Keratinocyte (primary cell): ENCODE data around the gene KATNBL1. TPM values are rescaled to one million over a fixed set of nuclear protein-coding genes. Genes with fewer than 3 reads are reported as not detected.

Experiments used
- DNase-seq: peaks from one replicate; pipeline ENCODE4 v3.0.0-alpha.2; 2011; ENCODE audit warnings: low read depth, missing footprints, low spot score
- FAIRE-seq: peaks from 2 replicates; lab custom pipeline; 2011; peaks lifted over from hg19 to GRCh38; lab: Jason Lieb, UNC
- H2AFZ ChIP-seq: 2 replicates; pipeline ENCODE4 v1.6.0; 2012; ENCODE audit warnings: low read length, control low read depth, inconsistent platforms; ENCODE audit not compliant: control insufficient read depth
- H3K27ac ChIP-seq: 2 replicates; pipeline ENCODE4 v1.5.1; 2011; ENCODE audit warnings: low read length; ENCODE audit not compliant: control insufficient read depth, insufficient read depth
- H3K27me3 ChIP-seq: 3 replicates; pipeline ENCODE4 v1.6.0; 2011; ENCODE audit warnings: low read length; ENCODE audit not compliant: control insufficient read depth, insufficient read depth; ENCODE audit errors: extremely low read depth
- H3K36me3 ChIP-seq, 2 experiments: 2 replicates in 1 of 2; 3 replicates in 1 of 2; pipeline ENCODE4 v1.5.1; 2011; ENCODE audit warnings: low read length in 2 of 2, mild to moderate bottlenecking in 1 of 2; ENCODE audit not compliant: control insufficient read depth in 2 of 2, insufficient read depth in 2 of 2; ENCODE audit errors: extremely low read depth in 1 of 2
- H3K4me1 ChIP-seq: 3 replicates; pipeline ENCODE4 v1.5.1; 2011; ENCODE audit warnings: low read length; ENCODE audit not compliant: control insufficient read depth, insufficient read depth; ENCODE audit errors: extremely low read depth
- H3K4me2 ChIP-seq: 3 replicates; pipeline ENCODE4 v1.6.0; 2011; ENCODE audit warnings: low read depth, low read length; ENCODE audit not compliant: control insufficient read depth, insufficient read depth; ENCODE audit errors: extremely low read depth
- H3K4me3 ChIP-seq, 3 experiments: fragments of 200-600 bp in 1 of 3; sonication (generic) in 1 of 3; 2 replicates in 2 of 3; 3 replicates in 1 of 3; pipeline ENCODE4 v1.5.1; 2011 to 2016; ENCODE audit warnings: low read length in 3 of 3, mild to moderate bottlenecking in 3 of 3, control low read depth in 2 of 3, inconsistent platforms in 1 of 3, low read depth in 1 of 3, mixed read lengths in 1 of 3, mixed run types in 1 of 3, moderate library complexity in 1 of 3; ENCODE audit not compliant: control insufficient read depth in 2 of 3, insufficient read depth in 2 of 3; ENCODE audit errors: extremely low read depth in 1 of 3
- H3K79me2 ChIP-seq: 2 replicates; pipeline ENCODE4 v1.6.0; 2012; ENCODE audit warnings: low read length; ENCODE audit not compliant: control insufficient read depth, insufficient read depth
- H3K9ac ChIP-seq: 3 replicates; pipeline ENCODE4 v1.6.0; 2011; ENCODE audit warnings: low read length; ENCODE audit not compliant: control insufficient read depth, insufficient read depth; ENCODE audit errors: extremely low read depth
- H3K9me1 ChIP-seq: 3 replicates; pipeline ENCODE4 v1.6.0; 2011; ENCODE audit warnings: low read length; ENCODE audit not compliant: control insufficient read depth, insufficient read depth; ENCODE audit errors: extremely low read depth
- H3K9me3 ChIP-seq: 2 replicates; pipeline ENCODE4 v1.5.1; 2012; ENCODE audit warnings: low read depth, low read length; ENCODE audit not compliant: control insufficient read depth
- H4K20me1 ChIP-seq: 3 replicates; pipeline ENCODE4 v1.6.0; 2011; ENCODE audit warnings: low read length; ENCODE audit not compliant: control insufficient read depth, insufficient read depth; ENCODE audit errors: extremely low read depth
- EZH2 ChIP-seq: IDR thresholded peaks from one replicate; pipeline ENCODE4 v1.6.1; 2012; ENCODE audit warnings: inconsistent platforms, mild to moderate bottlenecking, low read length, moderate library complexity
- dilution Hi-C: fragments of 300-500 bp; cut with MboI; formaldehyde crosslinking; loops from one replicate; pipeline ENCODE4 v1.7.0; 2020; ENCODE audit warnings: low sequenced_read_pairs; ENCODE audit not compliant: extremely low pct_ligation_motif_present
- polyA plus RNA-seq, 5 experiments: library from polyadenylated mRNA; depleted of rRNA in 3 of 5; stranded (reverse) in 3 of 5; stranded (forward) in 1 of 5; unstranded in 1 of 5; fragments of >200 nt; gene quantifications; 1 replicate in 1 of 5; 2 replicates in 3 of 5; 3 replicates in 1 of 5; pipeline versions ENCODE4 v1.2.1 to v1.2.3, GENCODE V29; 2011 to 2012; ENCODE audit warnings: missing spikeins in 2 of 5, low read depth in 1 of 5, low replicate concordance in 1 of 5
- TF ChIP-seq, protein P1 (sequence below), 3 experiments: IDR thresholded peaks in 1 of 3; conservative IDR thresholded peaks in 1 of 3; optimal IDR thresholded peaks in 1 of 3; 2 replicates in 2 of 3; 3 replicates in 1 of 3; pipeline versions ENCODE3 to v1.5.1; 2011; ENCODE audit warnings: low read length in 3 of 3, mild to moderate bottlenecking in 3 of 3, moderate library complexity in 2 of 3, control low read depth in 1 of 3, inconsistent platforms in 1 of 3; ENCODE audit not compliant: insufficient read depth in 2 of 3; ENCODE audit errors: extremely low read depth in 1 of 3

KATNBL1 gene
- polyA plus RNA-seq, 1 donor (not counting 4 experiments of a cell fraction or from before 2014, with no cell fraction given) = 54.0 TPM

DNA sequence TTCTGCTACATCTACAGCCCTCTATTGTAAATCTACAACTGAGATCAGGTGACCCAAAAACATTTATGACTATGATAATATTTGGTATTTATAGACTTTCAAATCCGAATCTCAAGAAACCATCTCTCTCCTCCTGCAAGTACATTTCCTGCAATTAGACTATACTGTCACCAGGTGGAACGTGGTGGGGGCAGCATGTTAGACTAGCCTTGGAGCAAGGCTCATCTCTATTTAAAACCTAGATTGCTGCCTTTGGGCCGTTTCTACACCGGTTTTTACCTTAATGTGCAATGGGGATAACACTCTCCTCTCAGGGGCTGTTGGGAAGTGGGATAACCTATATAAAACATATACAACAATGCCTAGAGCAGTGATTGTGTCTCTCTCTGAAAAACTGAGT is 3.8 kb upstream of the KATNBL1 start:
- H3K79me2 ChIP-seq = peaks cover 8% of the 10 kb centered on the region
- H3K36me3 ChIP-seq = no peaks in the 10 kb centered on the region
- no peak overlapping the region for H3K27ac ChIP-seq
- H4K20me1 ChIP-seq = no peaks in the 10 kb centered on the region
- no peak for TF ChIP-seq EZH2
- TF ChIP-seq, protein P1, sequence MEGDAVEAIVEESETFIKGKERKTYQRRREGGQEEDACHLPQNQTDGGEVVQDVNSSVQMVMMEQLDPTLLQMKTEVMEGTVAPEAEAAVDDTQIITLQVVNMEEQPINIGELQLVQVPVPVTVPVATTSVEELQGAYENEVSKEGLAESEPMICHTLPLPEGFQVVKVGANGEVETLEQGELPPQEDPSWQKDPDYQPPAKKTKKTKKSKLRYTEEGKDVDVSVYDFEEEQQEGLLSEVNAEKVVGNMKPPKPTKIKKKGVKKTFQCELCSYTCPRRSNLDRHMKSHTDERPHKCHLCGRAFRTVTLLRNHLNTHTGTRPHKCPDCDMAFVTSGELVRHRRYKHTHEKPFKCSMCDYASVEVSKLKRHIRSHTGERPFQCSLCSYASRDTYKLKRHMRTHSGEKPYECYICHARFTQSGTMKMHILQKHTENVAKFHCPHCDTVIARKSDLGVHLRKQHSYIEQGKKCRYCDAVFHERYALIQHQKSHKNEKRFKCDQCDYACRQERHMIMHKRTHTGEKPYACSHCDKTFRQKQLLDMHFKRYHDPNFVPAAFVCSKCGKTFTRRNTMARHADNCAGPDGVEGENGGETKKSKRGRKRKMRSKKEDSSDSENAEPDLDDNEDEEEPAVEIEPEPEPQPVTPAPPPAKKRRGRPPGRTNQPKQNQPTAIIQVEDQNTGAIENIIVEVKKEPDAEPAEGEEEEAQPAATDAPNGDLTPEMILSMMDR (optimal IDR thresholded peaks at IDR 0.05 in 1 of 3, IDR thresholded peaks at IDR 0.05 in 1 of 3, conservative IDR thresholded peaks at IDR 0.05 in 1 of 3; ENCODE audit: extremely low read depth in 1 of 3, insufficient read depth in 2 of 3, low read length in 3 of 3) = no peak
- H3K4me3 ChIP-seq = no peak overlapping the region
- no peaks in the 10 kb centered on the region for H3K9me3 ChIP-seq
- H3K27me3 ChIP-seq = no peaks in the 10 kb centered on the region
- no peak overlapping the region for H3K9ac ChIP-seq
- DNase-seq (no peak), FAIRE-seq (no peak)
- dilution Hi-C loops = no loop called here
- no peak overlapping the region for H2AFZ ChIP-seq
- no peak overlapping the region for H3K4me2 ChIP-seq
- H3K4me1 ChIP-seq = peaks cover 9% of the 10 kb centered on the region
- H3K9me1 ChIP-seq = no peaks in the 10 kb centered on the region

DNA sequence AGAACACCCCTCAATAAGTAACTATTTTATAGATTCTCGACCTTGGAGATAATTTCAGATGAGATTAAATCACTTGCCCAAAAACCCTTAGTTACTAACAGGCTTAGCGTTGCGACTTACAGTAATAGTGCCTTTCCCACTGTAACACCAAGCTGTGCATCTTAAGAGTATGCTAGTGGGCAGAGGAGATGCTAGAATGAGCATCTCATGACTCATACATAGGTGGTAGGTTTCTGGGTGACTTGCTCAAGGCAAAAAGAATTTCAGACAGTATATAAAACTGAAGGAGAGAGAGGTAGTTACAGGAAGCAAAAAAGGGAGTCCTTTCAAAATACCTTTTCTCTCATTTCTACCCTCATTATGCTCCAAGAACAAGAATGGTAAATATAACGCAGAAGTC is 3.9 kb downstream of the KATNBL1 start:
- peak; percentile 38 for DNase-seq

More for the DNA sequence above, 3.9 kb downstream of the KATNBL1 start:
- TF ChIP-seq EZH2 = no peak
- TF ChIP-seq, protein P1 (optimal IDR thresholded peaks at IDR 0.05 in 1 of 3, IDR thresholded peaks at IDR 0.05 in 1 of 3, conservative IDR thresholded peaks at IDR 0.05 in 1 of 3; ENCODE audit: extremely low read depth in 1 of 3, insufficient read depth in 2 of 3, low read length in 3 of 3) = no peak
- Histone ChIP-seq H3K4me1 (peaks cover 12% of the 10 kb centered on the region), H3K79me2 (peaks cover 84% of the 10 kb centered on the region), H2AFZ (no peak overlapping the region), H3K4me2 (no peak overlapping the region), H3K27ac (no peak overlapping the region), H3K9me1 (no peaks in the 10 kb centered on the region), H3K4me3 (no peak overlapping the region), H3K9me3 (no peaks in the 10 kb centered on the region), H4K20me1 (no peaks in the 10 kb centered on the region), H3K36me3 (peaks cover 0 to 5% of the 10 kb centered on the region in 2 experiments), H3K27me3 (no peaks in the 10 kb centered on the region), H3K9ac (no peak overlapping the region)
- dilution Hi-C loops = no loop called here
- FAIRE-seq = peak; percentile 82
